Tibial nerve (tissue), 4 donors: Measurements from ENCODE around the gene MAPK9. TPM values are rescaled to one million over a fixed set of nuclear protein-coding genes. Genes with fewer than 3 reads are reported as not detected.

Experiments
- DNase-seq, 2 donors: peaks; one replicate each; pipeline ENCODE4 v3.0.0-alpha.2; 2019; ENCODE audit warnings: low spot score in 2 of 2
- H3K27ac ChIP-seq, 4 donors: fragments of 200-600 bp; sonication (generic) in 3 of 4; one replicate each; pipeline ENCODE4 v1.5.1; 2017 to 2019; ENCODE audit warnings: mild to moderate bottlenecking in 1 of 4
- H3K27me3 ChIP-seq, 2 donors: fragments of 200-600 bp; sonication (generic) in 1 of 2; one replicate each; pipeline versions ENCODE4 v1.5.1 to v1.6.0; 2017 to 2019
- H3K36me3 ChIP-seq, 3 donors: fragments of 200-600 bp; sonication (generic); one replicate each; pipeline ENCODE4 v1.5.1; 2018 to 2019
- H3K4me1 ChIP-seq, 4 donors: fragments of 200-600 bp; sonication (generic) in 3 of 4; one replicate each; pipeline ENCODE4 v1.5.1; 2017 to 2019
- H3K4me3 ChIP-seq, 4 donors: fragments of 200-600 bp; sonication (generic) in 3 of 4; one replicate each; pipeline ENCODE4 v1.5.1; 2017 to 2019; ENCODE audit warnings: mild to moderate bottlenecking in 1 of 4, moderate library complexity in 1 of 4
- H3K9me3 ChIP-seq, 4 donors: fragments of 200-600 bp; sonication (generic) in 3 of 4; one replicate each; pipeline ENCODE4 v1.5.1; 2017 to 2019
- EP300 ChIP-seq, 2 donors: sonication (generic); formaldehyde crosslinking; IDR thresholded peaks; one replicate each; pipeline ENCODE4 v1.6.1; 2017; ENCODE audit warnings: antibody characterized with exemption in 2 of 2, mild to moderate bottlenecking in 1 of 2
- POLR2A ChIP-seq, 2 donors: fragments of 450-650 bp; IDR thresholded peaks; one replicate each; pipeline ENCODE4 v1.6.1; 2017; ENCODE audit warnings: antibody characterized with exemption in 2 of 2, mild to moderate bottlenecking in 2 of 2, moderate library complexity in 2 of 2
- WGBS, 2 donors: methylation state at CpG; one replicate each; pipeline ENCODE4 v1.1.5; 2018; 5-methylcytosine and 5-hydroxymethylcytosine counted together
- total RNA-seq, 4 donors: library from RNA; depleted of rRNA; stranded (reverse); fragments of >200 nt; gene quantifications; one replicate each; pipeline ENCODE4 v1.1.0, GENCODE V29; 2016
- TF ChIP-seq, protein P1 (sequence below), 5 experiments: fragments of 200-600 bp in 3 of 5; fragments of 450-650 bp in 2 of 5; sonication (generic) in 3 of 5; IDR thresholded peaks; one replicate each; pipeline ENCODE4 v1.5.1; 2016 to 2019; ENCODE audit warnings: antibody characterized with exemption in 5 of 5, mild to moderate bottlenecking in 3 of 5, moderate library complexity in 2 of 5

Gene MAPK9
- 10 to 100 TPM; 21.2 to 31.2 (median 27.5) TPM for total RNA-seq

GRCh38 chr5:180291943-180292831 lies at the start of gene MAPK9:
Gene MAPK9, minus strand, starts transcription at chr5:180292083. Its CDS starts 11,522 bp downstream, at chr5:180280561.
- WGBS, 2 donors = 2% methylated on average over 36 to 62 of the region's 122 CpGs
- H3K4me1 ChIP-seq = peaks cover 0 to 24% (median 8%) of the 10 kb centered on the region in 4 donors
- H3K36me3 ChIP-seq = no peaks in the 10 kb centered on the region
- peak within 1 kb of the TSS; percentile 83 to 95 (median 92) for H3K27ac ChIP-seq
- peak; percentile 69 to 74 for DNase-seq
- H3K9me3 ChIP-seq = no peaks in the 10 kb centered on the region
- H3K27me3 ChIP-seq = no peaks in the 10 kb centered on the region
- TF ChIP-seq, protein P1, sequence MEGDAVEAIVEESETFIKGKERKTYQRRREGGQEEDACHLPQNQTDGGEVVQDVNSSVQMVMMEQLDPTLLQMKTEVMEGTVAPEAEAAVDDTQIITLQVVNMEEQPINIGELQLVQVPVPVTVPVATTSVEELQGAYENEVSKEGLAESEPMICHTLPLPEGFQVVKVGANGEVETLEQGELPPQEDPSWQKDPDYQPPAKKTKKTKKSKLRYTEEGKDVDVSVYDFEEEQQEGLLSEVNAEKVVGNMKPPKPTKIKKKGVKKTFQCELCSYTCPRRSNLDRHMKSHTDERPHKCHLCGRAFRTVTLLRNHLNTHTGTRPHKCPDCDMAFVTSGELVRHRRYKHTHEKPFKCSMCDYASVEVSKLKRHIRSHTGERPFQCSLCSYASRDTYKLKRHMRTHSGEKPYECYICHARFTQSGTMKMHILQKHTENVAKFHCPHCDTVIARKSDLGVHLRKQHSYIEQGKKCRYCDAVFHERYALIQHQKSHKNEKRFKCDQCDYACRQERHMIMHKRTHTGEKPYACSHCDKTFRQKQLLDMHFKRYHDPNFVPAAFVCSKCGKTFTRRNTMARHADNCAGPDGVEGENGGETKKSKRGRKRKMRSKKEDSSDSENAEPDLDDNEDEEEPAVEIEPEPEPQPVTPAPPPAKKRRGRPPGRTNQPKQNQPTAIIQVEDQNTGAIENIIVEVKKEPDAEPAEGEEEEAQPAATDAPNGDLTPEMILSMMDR (IDR thresholded peaks at IDR 0.05) = no peak
- peak in 1 of 2 donors; percentile 53 for TF ChIP-seq POLR2A (IDR thresholded peaks at IDR 0.05)
- peak in 1 of 2 donors; percentile 33 for TF ChIP-seq EP300 (IDR thresholded peaks at IDR 0.05)
- peak within 1 kb of the TSS; percentile 75 to 99 (median 96) for H3K4me3 ChIP-seq

DNA sequence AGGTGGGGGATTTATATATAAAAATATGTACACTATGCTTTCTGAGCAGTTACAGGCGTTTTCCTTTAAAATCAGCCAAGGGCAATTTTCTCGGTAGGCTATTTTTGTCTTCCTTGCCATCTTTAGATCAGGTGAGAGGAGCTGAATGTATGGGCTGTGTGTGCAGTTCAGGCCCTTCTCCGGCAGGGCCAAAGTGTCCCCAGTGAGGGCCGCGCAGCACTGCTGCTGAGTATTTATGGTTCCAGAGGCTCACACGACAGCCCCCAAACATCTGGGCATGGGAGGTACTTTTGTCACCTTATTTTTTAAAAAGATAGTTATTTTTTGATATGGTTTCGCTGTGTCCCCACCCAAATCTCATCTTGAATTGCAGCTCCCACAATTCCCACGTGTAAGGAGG lies 49.7 kb upstream of the MAPK9 start:
- H3K4me3 ChIP-seq = no peak overlapping the region
- no peak for DNase-seq
- H3K4me1 ChIP-seq = peaks cover 0 to 32% (median 3%) of the 10 kb centered on the region in 4 donors
- H3K27me3 ChIP-seq = no peaks in the 10 kb centered on the region
- 91 to 93% methylated on average over 8 of the region's 8 CpGs for WGBS, 2 donors
- TF ChIP-seq, protein P1 (IDR thresholded peaks at IDR 0.05) = no peak
- no peak for TF ChIP-seq EP300 (IDR thresholded peaks at IDR 0.05)
- TF ChIP-seq POLR2A (IDR thresholded peaks at IDR 0.05) = no peak
- H3K9me3 ChIP-seq = no peaks in the 10 kb centered on the region
- peaks cover 0 to 24% (median 0%) of the 10 kb centered on the region in 3 donors for H3K36me3 ChIP-seq
- H3K27ac ChIP-seq = no peak overlapping the region

DNA sequence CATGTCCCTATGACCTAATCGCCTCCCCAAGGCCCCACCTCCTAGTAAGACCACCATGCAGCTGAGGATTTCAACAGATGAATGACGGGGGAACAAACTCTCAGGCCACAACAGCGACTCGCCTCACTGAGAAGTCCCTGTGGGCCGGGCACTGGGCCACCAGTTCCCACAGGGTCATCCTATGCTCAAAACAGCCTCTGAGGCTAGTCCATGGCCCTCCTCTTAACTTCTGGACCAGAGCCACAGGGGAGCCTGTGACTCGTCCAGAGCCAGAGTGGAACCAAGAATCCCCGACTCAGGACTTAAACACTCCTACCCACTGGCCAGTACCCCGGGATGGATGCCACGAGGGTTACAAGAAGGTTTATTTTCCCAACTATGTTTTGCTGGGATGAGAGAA lies 49.0 kb upstream of the MAPK9 start:
- Histone ChIP-seq H3K36me3 (peaks cover 0 to 31% (median 0%) of the 10 kb centered on the region in 3 donors), H3K4me1 (peaks cover 0 to 32% (median 3%) of the 10 kb centered on the region in 4 donors), H3K9me3 (no peaks in the 10 kb centered on the region), H3K27me3 (no peaks in the 10 kb centered on the region), H3K4me3 (no peak overlapping the region), H3K27ac (peak overlapping the region in 1 of 4 donors; percentile 20)
- TF ChIP-seq POLR2A (IDR thresholded peaks at IDR 0.05) (no peak), EP300 (IDR thresholded peaks at IDR 0.05) (no peak)
- TF ChIP-seq, protein P1 (IDR thresholded peaks at IDR 0.05) = no peak
- 63 to 64% methylated on average over 8 to 9 of the region's 9 CpGs for WGBS, 2 donors
- no peak for DNase-seq

GRCh38 chr5:180339583-180340183 lies 47.8 kb upstream of the MAPK9 start:
- TF ChIP-seq POLR2A (IDR thresholded peaks at IDR 0.05) (no peak), EP300 (IDR thresholded peaks at IDR 0.05) (no peak)
- TF ChIP-seq, protein P1 (IDR thresholded peaks at IDR 0.05) = no peak
- Histone ChIP-seq H3K4me1 (peaks cover 0 to 32% (median 3%) of the 10 kb centered on the region in 4 donors), H3K4me3 (no peak overlapping the region), H3K27ac (no peak overlapping the region), H3K9me3 (no peaks in the 10 kb centered on the region), H3K27me3 (no peaks in the 10 kb centered on the region), H3K36me3 (peaks cover 0 to 43% (median 0%) of the 10 kb centered on the region in 3 donors)
- no peak for DNase-seq
- WGBS, 2 donors = 82 to 91% methylated on average over 7 of the region's 7 CpGs
